Stimulated activated CD4-positive, alpha-beta T cell treated with anti-CD3 and anti-CD28 coated beads, Interleukin-12 subunit alpha, Interleukin-12 subunit beta, amount 100 ng/mL, for 24 hours (primary cell): Measurements from ENCODE around the gene TMEM182.

Experiments used
- DNase-seq, 2 experiments: peaks; one replicate each; pipeline ENCODE4 v3.0.0-alpha.2; 2020; ENCODE audit warnings: low read depth in 2 of 2

Gene TMEM182

GRCh38 chr2:102801098-102801718 is 39.4 kb downstream of the TMEM182 start:
- no peak for DNase-seq

DNA sequence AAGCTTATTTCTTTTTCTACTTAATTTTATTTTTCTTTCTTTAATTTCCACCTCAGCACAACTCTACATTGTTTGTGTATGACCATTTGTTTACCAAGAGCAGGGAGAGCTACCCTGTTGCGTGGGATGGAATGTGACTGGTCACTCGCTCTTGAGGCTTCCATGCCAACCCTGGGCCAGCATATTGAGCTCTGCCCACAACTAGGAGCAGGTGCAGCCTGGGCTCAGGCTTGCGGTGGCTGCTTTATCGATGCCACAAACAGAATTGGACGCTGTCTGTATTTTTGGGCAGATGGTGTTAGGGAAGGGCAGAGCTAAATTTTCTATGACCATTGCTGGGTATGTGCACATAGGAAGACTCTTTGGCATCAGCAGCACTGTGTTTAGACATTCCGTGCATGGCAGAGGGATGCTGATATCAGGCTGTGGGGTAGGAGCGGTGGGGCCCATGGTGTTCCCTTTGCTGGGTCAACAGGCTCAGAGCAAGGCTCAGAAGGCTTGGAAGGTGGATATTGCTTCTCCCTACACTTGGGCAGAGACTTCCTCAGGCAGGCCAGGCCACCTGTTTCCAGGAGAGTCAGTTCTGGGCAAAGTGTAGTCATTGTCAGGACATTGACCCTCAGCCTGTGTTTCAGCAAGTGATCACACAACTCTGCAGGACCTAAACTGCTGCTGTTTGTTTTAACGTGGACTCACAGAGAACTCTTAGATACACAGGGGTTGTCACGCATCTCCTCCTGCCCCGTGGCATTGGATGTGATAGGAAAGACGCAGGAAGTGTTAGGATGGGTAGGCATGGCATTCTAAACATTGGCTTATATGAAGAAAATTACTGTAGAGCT is 40.2 kb downstream of the TMEM182 start:
- DNase-seq, result no peak

- no peak for DNase-seq
These were observed 41.4 kb downstream of the TMEM182 start for GRCh38 chr2:102803041-102803896.

DNA sequence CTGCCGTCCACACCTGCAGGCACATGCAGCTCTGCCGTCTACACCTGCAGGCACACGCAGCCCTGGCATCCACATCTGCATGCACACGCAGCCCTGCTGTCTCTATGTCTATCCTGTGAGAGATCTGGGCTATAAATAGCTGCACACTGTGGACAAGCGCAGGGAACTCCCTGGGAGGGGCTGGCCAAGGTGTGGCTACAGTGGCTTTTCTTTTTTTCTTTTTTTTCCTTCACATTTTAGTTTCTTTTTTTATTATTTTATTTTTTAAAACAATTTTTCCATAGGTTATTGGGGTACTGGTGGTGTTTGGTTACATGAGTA is 42.0 kb downstream of the TMEM182 start:
- no peak for DNase-seq

DNA sequence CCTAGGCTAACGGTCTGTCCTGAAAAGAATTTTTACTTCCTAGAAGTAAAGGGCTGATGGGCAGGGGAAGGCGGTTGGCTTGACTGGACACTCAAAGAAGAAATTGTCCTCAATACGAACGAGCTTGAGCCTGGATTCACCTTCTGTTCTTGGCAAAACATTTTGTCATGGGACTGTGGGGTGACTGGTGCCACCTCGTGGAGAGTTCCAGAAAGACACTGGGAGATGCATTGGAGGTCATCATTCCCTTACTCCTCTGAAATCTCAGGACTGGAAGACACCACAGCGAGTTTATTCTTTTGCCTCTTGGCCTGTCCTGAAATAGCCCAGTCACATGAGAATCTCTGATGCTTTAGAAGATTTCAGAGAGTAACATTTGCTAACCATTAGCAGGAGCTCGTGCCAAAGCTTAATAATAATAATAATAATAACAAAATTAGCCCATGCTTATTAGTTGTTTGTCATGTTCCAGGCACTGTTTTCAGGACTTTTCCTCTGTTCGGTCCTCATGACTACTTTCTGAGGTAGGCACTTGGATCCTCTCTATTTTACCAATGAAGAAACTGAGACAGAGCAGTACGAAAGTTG is 44.5 kb downstream of the TMEM182 start:
- peak in 1 of 2 experiments; percentile 47 for DNase-seq

DNA sequence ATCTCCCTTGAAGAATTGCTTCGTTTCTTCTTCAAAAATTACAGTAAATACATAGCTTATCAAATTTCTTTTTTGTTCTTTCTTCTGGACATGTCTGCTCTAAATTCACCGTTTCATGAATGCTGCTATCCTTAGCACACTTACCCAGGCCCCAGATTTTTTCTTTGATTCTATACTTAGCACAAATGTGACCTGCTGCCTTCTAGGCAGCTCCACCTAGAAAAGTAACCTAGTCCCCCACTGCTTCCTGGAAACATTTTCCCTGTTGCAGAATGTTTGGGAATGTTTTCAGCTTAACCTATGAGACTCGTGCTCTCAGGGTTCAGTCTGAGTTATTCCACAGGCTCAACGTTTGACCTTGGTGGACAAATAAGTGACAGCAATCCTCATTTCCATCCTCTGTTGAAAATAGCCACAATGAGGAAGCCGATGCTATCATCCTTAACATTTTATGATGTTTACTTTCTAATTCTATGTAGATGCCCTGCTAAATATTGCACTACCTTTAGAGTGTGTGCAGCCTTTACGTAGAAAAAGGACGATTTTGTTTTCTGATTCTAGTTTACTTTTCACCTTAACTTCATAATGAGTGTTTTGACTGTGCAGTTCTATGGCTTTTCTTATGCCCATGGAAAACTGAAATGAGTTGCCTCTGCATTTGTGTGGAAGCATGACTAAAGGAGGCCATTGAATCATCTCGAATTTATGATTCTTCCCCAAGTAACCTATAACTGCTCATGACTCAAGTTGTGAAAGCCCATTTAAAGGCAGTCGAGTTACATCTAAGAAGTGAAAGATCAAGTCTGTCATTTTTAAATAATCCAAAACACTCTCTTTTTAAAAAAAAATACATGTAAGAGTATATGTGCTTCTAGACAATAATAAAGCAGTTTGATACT is 47.7 kb downstream of the TMEM182 start:
- DNase-seq, result no peak

GRCh38 chr2:102815285-102815684 is 53.5 kb downstream of the TMEM182 start:
- no peak for DNase-seq

DNA sequence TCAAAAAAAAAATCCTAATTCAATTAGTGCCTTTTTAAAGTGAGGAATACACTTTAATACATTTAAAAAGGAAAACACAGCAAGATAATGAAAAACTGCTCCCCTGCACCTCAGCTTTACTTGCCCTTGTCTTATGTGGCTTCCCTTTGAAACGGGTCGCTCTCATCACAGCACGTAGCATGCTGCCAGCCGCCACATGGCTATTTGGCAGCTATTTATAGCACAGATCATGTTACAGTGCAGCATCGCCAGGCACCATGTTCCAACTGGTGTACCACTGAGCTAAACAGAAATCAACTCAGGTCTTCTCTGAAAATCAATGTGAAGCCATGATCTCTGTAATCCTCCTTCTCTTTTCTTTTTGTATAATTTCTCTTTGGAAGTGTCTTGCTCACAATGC is 65.1 kb downstream of the TMEM182 start:
- no peak for DNase-seq

DNA sequence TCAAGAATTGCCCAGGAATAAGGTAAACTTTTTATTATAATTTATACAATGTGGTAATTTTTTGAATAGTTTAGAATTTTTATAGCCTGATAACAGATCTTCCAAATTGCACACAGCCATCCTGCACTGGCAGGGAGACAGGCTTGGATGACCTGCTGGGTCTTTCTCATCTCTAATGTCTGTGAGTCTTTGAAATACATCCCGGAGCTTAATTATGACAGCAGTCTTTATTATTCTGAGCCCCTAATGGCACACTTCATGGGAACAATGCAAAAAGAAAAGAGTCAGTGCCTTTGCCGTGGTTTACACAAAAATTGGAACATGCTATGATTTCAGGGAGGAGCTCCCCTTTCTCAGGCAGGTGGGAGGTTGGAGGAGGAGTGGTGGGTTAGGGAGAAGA is 71.0 kb downstream of the TMEM182 start:
- no peak for DNase-seq

DNA sequence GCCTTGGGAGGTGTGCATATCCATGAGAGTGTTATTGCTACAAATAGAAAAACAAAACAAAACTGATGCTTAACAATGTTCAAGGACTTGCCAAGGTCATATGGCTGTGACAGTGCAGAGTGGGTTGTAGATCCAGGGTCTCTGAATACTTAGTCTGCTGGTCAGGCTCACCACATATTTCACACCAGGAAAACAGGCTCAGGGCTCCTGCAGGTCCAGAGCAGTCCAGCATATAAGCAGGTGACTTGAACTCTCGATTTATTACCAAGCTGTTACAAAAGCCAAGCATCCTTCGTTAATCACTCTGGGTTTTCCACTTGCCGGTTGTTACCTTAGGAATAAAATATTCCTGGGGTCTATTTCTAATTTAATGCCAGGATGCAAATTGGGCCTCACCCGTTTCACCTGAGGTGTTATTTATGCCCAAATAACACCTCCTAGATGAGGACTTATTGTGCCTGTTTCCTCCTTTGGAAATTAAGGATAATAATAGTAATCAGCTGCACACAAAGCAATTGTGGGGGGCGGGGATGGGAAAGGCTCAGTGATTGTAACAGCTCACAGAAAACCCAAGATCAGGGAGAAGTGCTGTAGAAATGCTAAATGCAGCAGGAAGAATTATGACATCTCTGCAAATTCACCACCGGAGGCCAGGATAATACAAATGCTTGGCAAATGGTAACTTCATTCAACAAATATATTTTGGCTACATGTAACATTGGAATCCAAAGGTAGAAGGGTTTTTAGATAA is 72.9 kb downstream of the TMEM182 start:
- no peak for DNase-seq

GRCh38 chr2:102837626-102838198 is 75.9 kb downstream of the TMEM182 start:
- no peak for DNase-seq

DNA sequence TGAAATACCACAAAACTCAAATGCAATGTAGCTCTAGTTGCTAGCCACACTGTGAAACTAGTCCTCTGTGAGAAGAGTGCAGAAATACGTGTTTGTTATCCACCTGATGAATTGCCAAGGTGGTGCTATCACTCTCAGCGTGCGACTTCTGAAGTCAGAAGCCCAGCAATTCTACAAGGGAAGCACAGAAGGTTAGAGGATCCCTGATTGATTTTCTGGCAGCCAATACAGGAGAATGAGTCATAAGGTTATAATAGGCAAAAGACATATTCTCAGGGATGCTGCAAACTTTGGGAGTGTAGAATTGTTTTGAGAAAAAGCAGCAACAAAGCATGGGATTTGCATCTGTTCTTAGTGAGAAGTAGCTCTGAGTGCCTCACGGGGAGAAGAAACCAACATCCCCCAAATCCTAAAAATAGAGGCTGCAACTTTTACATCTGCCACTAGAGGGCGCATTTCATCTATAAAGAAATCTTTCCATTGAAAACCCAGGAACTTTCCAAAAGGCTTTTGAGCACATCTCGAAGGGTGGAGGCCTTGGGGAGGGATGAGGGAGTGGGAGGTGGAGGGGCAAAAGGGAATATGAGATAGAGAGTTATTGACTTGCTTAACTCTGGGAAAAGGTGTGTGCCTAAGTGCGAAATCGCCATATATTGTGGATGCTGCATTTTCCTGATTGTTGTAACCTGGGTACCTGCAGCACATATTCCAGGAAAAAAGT is 78.0 kb downstream of the TMEM182 start:
- DNase-seq, result peak in 1 of 2 experiments; percentile 16

GRCh38 chr2:102841107-102841840 is 79.4 kb downstream of the TMEM182 start:
- DNase-seq, result peak in 1 of 2 experiments; percentile 7

- DNase-seq, result no peak
These were observed 82.1 kb downstream of the TMEM182 start for GRCh38 chr2:102843764-102844443.

DNA sequence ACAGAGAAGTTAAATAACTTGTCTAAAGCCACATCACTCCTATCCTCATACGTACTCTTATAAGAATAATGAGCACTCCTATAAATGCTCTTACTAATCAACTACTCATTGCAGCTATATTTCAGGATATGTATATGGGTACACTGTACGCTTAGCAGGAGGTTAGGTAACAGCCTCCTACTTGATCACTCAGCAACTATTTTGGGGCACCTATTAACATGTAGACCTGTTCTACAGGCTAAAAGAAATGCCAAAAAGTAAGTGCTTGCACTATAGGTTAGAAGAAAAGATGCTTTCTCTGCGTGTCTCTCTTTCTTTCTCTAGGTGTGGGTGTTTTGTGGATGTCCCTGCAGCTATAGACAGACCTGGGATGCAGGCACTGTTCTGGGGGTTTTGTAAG is 83.1 kb downstream of the TMEM182 start:
- no peak for DNase-seq

- DNase-seq, result peak in 1 of 2 experiments; percentile 11
These were observed 86.6 kb downstream of the TMEM182 start for GRCh38 chr2:102848366-102848839.

DNA sequence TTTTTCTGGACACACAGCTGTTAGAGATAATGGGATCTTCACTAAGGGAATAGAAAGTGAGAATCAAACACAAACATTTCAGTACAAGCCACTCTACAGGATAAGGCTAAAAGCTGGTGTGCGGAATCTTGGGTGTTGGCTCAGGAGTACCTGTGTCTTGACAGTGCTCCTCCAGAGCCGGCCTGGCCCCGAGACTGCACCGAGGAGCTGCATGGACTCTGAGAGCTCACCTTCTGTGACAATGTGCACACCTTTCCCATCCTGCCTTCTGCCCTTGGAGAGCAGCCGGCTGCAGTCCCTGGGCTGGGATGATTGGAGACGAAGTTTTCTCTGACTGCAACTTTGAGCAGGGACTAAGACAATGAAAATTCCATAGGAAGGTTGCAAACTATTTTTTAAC is 89.1 kb downstream of the TMEM182 start:
- DNase-seq, result no peak

GRCh38 chr2:102852867-102853266 is 91.0 kb downstream of the TMEM182 start:
- no peak for DNase-seq
